Stimulated activated CD4-positive, alpha-beta T cell treated with anti-CD3 and anti-CD28 coated beads, TNF-alpha, amount 100 ng/mL, for 48 hours (primary cell): ENCODE data around the gene CACNA1B.
"Not testable (repeated sequence)": the region's sequence is repeated elsewhere in the genome, so short reads cannot be mapped to it uniquely, and the experiment has no call there.

Experiments
- DNase-seq, 3 donors: peaks; one replicate each; pipeline ENCODE4 v3.0.0-alpha.2; 2020; ENCODE audit warnings: low read depth in 3 of 3

Gene CACNA1B

DNA sequence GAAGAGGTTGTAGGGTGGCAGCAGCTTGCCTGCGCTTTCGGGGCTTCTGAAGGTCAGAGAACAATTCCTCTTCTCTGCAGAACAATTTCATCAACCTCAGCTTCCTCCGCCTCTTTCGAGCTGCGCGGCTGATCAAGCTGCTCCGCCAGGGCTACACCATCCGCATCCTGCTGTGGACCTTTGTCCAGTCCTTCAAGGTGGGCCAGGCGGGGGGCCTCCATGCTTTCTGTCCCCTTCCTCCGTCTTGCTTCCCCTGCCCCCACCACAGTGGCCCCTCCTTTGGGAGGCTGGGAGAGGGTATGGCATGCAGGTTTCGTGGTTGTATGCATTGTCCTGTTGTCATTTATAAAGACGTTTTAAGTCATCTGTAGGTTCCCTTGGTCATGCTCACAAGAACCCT lies 195.8 kb downstream of the CACNA1B start:
- no peak for DNase-seq

DNA sequence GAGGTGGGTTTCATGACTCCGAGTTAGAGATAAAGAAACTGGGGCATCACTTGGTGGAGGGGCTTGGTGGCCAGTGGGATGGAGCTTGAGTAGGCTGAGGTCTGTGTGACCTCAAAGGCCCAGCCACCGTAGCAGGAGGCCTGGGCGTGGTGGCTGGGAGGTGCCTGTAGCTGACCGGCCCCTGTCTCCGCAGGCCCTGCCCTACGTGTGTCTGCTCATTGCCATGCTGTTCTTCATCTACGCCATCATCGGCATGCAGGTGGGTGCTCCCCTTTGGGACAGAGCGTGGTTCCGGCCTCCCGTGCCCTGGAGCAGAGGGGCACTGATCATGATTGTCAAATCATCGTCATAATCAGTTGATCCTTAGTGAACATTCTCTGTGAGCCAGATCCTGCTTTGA lies 196.2 kb downstream of the CACNA1B start:
- DNase-seq = no peak

DNA sequence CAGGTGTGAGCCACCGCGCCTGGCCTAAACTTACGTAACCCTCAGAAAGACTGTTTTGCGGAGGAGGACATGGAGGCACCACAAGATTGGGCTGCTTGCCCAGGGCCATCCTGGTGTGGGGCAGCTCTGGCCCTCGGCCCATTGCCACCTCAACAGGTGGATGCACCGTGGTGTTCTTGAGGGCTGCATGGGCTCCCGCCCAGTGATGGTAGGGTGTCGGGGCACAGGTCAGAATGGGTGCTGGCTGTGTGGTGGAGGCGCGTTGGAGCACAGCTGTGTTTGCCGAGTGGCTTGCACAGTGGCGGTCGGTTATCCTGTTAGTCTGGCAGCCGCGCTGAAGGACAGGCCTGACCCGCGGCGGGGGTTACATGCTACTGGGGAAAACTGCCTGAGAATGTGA lies 196.9 kb downstream of the CACNA1B start:
- DNase-seq = no peak

DNA sequence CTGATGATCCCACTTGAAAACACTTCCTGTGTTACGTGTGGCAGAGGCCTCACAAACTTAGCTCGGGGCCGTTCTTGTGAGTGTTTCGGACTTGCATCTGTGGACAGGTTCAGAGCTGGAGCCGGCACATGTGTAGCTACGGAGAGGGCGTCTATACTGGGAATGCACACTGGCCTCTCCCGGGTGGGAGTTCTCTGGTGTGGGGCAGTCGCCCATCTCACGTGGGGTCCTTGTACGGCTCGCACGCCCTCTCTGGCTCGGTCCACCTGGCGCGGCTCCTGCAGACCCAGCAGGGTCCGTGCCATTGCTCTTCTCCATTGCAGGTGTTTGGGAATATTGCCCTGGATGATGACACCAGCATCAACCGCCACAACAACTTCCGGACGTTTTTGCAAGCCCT lies 197.9 kb downstream of the CACNA1B start:
- DNase-seq = no peak

DNA sequence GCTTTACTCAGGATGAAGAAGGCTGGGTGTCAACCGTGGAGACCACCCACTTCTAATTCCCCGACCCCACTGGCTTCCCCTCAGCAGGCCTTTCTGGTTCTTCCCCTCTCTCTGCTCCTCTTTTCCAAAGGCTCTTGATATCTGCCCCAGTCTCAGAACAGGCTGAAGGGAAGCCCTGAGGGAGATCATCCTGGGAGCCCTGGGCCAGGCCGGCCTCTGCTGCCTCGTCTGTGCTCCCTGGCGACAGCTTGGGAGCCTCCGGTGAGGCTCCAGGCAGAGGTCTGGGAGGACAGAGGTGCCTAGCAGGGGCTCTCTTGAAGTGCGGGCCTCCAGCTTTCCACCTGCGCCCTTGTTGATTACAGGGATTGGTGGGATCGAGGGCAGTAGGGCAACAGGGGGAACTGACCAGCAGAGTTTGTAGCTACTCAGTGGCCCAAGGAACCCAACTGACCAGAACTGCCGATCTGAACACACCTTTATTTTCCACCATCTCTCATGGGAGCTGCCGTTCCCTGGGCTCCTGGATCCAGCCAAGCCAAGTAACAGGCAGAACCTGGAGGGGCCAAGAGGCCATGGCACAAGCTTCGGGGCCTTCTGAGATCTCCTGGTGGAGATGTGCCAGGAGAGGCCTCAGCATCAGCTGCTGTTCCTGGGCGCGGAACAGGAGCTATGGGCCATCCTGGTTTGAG lies 198.5 kb downstream of the CACNA1B start:
- no peak for DNase-seq

DNA sequence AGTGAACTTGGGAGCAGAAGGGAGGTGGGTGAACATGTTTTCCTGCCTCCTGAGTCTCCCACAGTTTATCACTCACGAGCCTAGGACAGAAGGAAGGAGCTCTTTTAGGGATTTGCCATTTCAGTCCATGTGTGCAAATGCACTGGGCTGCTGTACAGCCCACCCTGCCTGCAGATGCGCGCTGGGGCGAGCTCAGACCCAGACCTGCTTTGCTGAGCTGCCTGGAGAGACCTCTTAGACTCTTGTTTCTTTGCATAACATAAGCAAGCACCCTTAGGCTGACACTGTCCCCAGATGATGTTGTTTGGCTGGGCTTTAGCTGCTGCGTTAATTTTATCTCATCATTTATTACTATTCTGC lies 199.0 kb downstream of the CACNA1B start:
- DNase-seq = no peak

DNA sequence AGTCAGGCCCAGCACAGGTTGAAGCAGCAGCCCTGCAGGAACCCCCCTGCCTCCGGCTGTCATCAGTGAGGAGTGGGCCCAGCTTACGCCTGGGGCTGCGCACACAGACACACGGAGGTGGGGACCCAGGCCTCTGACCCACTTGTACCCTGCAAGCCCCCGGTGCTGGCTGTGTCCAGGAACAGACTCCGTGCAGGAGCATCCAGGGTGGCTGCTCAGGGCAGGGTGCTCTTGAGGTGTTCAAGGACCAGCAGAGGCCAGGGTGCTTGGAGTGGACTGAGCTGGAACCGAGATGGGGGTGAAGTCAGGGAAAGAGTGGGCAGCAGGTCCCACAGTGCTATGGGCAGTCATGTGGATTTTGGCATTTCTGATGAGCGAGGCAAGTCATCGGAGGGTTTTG lies 199.5 kb downstream of the CACNA1B start:
- DNase-seq = no peak

DNA sequence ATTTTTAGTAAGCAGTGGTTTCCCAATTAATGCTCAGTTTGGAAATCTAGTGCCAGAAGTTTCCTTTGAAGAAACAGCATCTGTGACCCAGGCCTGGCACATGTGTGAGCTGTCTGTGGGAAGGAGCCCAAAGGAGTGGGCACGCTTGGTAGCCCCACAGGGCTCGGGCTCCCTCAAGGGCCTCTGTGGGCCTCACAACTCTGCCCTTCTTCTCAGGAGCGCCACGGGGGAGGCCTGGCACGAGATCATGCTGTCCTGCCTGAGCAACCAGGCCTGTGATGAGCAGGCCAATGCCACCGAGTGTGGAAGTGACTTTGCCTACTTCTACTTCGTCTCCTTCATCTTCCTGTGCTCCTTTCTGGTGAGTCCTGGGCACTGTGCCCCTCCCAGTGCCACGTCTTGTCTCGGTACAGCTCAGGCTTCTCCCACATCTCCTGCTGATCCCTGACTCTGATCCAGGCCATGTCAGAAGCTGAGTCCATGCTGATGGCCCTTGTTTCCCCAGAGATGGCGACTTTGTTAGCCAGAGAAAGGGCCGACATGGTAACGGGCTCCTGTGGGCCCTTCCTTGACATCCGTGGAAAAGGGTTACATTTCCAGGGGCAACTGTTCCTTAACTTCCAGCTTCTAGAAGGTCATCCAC lies 200.4 kb downstream of the CACNA1B start:
- no peak for DNase-seq

DNA sequence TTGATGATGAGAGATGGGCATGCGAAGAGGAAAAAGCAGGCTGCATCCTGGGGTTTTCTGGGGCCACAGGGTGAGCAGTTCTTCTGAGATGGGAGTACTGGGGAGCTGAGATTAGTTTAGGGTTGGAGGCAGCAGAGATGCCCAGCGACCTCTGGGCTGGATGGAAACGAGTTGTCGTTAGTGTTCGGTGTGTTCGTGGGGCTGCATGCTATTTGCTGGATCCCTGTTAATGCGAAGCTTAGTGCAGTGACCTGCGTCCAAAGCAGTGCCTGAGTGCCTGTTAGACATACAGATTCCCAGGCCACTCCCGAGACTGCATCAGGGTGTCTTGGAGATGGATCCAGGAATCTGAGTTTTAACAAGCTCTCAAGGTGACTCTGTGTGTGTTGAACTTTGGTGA lies 201.3 kb downstream of the CACNA1B start:
- no peak for DNase-seq

DNA sequence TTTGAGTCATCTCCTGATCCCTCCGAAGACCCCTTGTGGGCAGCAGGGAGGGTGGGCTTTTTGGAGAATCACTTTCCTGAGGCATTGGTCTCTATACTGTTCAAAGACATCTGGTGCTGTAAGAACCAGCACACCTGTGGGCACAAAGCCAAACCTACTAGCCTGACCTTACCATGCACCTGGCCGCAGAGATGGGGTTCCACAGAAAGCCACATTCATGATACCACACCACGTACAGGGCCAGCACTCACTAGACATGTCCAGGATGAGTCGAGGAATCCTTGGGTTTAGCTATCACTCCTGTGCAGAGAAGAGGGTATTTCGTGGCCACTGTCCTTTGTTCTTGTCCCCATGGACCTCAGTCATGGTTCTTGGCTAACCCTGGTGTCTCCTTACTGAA lies 203.4 kb downstream of the CACNA1B start:
- no peak for DNase-seq

DNA sequence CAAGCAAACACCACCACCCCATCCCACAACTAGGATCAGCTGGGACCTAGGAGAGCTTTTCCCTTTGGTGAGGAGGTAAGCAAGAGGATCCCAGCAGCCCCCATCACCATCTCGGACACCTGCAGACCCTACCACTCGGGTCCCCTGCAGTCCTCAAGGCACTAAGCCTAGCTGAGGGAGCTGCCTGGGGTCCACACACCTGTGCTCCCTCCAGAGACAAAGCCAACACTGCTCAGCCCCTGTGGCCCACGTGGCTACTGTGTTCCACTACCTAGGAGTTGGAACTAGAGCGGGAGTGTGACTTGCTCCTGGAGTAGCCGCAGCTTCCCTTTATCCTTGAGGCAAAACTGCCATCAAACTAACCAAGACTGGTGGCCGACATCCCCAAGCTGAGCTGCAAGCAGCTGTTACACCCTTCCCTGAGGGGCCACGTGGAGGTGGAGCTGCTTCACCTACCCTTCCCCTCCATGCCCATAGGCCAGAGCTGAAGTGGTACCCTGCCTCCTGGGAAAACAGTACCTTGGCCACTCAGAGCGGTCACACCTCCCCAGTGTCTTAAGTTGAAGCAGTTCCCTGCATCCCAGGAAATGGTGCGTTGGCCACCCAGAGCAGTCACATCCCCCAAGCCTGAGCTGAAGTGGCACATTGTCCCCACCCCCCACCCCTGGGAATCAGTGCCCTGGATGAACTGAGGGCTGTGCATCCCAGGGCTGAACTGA lies 205.5 kb downstream of the CACNA1B start:
- DNase-seq = no peak

DNA sequence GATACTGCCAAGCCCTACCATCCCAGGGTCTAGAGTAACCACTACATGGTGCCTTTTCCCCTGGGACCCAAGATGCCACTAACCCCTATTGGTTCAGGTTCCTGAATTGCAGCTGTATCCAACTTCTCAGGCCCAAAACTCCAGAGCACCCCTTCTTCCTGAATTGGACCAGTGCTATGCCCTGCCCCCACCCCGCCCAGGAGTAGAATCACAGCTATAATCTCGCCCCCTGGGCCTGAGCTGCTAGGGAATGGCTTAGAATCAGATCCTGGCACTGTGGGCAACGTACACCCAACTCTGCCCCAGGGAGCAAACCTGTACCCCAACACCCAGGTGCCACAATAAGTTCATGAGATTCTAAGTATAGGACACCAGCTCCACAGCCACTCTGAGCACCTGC lies 206.3 kb downstream of the CACNA1B start:
- no peak for DNase-seq

DNA sequence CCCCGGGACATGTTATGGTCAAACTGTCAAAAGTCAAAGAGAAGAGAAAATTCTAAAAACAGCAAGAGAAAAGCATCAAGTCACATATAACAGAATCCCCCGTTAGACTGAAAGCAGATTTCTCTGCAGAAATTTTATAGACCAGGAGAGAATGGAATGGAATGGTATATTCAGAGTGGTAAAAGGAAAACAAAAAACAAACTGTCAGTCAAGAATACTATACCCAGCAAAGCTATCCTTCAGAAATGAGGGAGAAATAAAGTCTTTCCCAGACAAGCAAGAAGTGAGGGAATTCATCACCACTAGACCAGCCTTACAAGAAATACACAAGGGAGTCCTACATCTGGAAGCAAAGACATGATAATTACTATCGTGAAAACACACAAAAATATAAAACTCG lies 208.0 kb downstream of the CACNA1B start:
- no peak for DNase-seq

DNA sequence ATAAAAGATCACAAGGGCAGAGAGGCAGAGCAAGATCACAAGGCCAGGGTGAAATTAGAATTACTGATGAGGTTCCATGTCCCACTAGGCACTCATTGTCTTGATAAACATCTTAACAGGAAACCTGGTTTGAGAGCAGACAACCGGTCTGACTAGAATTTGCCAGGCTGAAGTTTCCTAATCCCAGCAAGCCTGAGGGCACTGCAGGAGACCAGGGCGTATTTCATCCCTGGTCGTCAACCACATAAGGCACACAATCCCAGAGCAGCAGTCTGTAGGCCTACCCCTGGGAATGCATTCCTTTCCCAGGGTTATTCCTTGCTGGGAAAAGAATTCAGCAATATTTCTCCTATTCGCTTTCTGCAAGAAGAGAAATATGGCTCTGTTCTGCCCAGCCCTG lies 214.5 kb downstream of the CACNA1B start:
- DNase-seq = not testable (repeated sequence)

DNA sequence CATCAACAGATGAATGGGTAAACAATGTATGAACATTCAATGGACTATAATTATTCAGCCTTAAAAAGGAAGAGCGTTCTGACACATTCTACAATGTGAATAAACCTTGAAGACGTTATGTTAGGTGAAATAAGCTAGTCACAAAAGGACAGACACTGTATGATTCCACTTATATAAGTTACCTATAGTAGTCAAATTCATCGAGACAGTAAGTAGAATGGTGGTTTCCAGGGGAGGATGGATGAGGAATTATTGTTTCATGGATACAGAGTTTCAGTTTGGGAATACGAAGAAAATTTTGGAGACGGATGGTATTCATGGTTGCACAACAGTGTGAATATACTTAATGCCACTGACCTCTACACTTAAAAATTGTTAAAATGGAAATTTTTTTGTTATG lies 216.4 kb downstream of the CACNA1B start:
- DNase-seq = no peak

DNA sequence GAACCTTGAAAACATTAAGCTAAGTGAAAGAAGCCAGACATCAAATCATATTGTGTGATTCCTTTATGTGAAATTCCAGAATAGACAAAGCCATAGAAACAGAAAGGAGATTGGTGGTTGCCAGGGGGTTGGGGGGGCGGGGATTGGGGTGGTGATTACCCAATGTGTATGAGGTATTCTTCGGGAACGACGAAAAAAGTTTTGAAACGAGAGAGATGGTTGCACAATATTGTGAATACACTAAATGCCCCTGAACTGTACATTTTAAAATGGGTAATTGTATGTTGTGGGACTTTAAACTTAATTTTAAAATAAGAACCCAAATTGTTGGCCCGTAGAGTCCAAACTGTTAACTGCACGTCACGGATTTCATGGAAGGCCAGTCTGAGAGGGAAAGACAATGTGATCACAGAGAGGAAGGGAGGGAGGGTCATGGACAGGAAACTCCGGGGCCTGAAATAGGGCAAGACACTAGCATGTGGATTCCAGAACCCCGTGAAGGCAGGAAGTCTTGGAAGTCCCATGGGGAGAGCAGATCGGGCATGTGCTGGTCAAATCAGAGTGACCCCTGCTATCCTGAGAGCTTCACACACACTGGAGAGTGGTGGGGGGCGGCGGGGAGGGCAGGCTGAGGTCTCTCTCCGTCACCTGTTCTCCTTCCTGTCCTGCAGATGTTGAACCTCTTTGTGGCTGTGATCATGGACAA lies 218.4 kb downstream of the CACNA1B start:
- no peak for DNase-seq

DNA sequence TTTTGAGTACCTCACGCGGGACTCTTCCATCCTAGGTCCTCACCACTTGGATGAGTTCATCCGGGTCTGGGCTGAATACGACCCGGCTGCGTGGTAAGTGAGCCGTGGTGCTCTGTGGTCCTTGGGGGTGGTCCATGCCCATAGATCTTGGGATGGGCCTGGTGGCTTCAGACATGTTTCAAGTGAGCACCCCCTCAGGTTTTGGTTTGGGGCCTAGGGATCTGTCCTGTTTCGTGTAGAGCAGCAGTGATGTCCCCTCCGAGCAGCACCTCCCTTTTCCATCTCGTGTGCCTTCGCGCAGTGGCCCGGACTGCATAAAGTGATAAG lies 218.9 kb downstream of the CACNA1B start:
- no peak for DNase-seq

DNA sequence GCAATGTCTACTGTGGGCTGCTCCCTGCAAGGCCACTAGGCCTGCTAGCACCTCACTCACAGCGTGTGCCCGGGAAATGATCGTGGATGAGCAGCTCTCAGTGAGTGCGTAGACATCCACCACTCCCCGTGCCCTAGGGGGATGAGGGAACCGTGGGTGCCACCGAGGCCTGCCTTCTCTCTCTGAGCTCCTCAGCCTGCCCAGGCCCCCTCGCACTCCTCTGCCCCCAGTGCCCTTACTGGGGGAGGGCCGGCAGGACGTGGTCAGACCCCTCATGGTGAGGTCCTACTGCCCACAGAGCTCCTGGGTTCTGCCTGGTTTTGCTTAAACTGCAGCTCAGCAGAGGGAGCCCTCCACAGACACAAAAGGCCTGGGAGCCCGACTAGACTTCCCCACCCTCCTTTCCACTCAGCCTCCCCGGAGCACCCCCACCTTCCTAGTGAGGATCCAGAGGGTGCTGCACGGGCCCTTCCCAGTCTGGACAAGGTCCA lies 220.0 kb downstream of the CACNA1B start:
- DNase-seq = no peak

DNA sequence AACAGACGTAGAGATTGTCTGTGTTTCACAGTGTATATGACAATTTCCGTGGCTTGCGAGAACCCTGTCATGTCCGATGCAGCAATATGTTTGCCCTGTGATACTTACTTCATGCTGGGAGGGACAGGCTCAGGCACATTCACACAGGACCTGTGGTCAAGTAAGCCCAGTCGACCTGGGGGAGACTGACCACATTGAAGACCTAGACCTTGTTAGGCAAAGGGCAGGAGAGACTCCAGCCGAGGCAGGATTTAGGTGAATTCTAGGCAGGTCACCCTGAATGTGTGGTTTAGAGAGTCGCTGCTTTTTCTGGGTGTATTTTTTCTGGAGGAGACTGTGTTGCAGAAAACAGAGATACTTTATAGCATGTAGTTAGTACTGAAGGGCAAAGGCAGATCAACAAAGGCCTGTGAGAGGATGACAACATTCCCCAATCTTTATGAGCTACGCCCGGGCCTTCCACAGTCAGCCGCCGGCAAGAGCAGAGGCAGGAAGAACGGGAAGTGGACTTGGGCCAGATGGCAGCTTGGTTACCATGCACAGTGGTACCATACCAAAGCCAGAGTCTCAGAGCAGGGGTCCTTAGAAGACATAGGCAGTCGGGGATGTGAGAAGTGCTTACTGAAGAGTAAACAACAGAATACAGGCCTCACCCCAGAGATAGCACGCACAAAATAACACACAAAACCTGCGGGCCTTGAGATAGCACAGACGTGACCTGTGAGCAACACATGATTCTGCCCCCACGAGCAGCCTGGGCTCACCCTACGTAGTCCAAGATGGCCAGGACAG lies 220.7 kb downstream of the CACNA1B start:
- no peak for DNase-seq

DNA sequence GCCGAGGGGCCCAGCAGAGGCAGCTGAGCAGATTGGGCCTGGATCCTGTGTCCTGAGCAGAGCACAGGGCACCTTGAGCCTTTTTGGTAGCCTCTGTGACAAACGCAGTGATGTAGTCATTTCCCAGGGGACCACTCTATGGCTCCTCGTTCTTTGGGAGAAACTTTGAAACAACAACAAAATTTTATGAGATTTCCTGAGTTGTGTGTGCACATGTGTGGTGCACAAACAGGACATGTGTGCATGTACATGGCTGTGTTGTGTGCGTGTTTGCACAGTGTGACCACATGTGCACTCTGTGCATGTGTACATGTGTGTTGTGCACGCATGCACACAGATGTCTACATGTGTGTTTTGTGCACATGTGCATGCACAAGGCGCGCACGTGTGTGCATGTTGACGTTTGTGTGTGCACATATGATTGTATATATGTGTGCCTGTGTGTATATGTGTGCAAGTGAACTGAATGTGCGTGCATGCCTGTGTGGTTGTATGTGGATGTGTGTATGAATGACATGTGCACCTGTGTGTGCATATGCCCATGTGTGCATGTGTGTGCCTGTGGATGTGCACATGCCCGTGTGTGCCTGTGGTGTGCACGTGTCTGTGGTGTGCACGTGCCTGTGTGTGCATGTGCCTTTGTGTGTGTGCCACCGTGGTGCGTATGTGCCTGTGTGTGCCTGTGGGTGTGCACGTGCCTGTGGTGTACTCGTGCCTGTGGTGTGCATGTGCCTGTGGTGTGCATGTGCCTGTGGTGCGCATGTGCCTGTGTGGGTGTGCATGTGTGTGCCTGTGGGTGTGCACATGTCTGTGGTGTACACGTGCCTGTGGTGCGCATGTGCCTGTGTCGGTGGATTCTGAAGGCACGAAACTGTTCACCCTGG lies 221.6 kb downstream of the CACNA1B start:
- DNase-seq = no peak
